T-helper 9 cell (primary cell): ENCODE results near the gene TMEM179.

Source experiments
- DNase-seq: peaks from one replicate; pipeline ENCODE4 v3.0.0-alpha.2; 2020

Gene TMEM179

DNA sequence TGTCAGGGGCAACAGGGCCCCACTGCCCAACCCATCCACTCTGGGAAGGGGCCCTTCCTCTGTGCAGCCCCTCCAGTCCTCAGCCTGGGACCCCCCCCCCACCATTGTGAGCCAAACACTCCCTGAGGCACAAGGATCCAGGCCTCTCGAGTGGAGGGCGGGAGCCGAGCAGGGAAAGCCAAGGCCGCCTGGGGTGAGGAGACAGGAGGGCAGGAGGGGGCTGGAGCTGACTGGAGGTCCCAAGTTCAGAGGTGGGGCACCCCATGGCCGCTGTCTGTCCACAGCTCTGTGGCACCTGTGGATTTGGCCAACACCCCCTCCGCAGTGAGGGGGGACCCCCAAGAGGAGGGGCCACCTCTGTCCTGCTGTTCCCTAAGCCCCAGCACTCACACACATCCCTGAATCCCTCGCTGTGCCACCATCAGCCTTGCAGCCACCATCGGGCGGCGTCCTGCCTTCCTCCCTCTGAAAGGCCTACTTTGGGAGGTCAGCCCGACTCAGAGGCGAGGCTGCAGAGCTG lies 50.4 kb downstream of the TMEM179 start:
- no peak for DNase-seq

- no peak for DNase-seq
These were observed 51.1 kb downstream of the TMEM179 start for GRCh38 chr14:104553166-104554087.

DNA sequence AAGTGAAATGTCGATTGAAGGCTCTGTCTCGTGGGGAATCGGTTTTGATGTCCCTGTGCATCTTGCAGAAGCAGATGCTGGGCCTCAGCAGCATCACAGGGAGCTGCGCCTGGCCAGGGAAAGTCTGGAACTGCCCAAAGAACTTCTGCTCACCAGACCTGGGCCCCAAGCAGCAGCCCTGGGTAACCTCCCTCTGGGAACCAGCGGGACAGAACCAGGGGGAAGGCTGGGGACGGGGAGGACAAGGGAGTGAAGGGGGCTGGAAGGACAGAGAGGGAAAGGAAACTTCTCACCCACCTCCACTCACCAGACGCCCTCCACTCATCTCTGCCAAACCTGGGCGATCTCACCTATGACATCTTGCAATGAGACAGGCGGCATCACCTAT lies 51.8 kb downstream of the TMEM179 start:
- DNase-seq: no peak

DNA sequence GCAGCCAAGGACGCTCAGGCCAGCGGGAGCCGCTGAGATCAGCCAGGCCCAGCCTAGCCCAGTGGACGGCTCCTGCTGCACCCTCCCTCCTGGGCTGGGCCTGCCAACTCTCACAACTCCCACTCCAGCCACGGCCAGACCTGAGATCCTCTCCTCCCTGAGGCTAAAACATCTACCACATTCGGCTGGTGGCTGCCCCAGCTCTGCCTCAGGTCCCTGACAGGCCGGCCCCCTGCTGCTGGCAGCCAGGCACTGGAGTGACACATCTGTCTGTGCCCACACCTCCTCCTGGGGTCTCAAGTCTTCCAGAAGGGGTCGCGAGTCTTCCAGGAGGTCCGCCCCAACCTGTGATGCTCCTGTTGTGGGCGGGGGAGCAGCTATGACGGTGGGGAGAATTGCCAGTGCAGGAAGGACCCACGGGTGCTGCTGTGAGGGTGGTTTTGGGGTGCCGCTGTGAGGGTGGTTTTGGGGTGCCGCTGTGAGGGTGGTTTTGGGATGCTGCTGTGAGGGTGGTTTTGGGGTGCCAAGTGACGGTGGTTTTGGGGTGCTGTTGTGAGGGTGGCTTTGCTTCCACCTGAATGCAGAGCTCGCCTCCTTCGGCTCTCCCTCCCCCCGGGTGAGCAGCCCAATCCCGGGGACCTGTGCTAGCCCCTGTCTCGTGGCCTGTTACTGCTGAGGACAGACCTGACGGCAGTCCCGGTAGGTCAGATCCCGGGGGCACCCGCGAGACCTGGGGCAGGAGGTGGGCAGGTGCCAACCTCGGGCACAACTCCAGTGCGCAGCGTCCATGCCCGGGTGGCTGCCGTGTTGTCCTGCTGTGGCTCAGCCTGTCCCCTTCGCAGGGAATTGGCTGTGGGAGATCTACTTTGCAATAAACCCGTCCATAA lies 52.5 kb downstream of the TMEM179 start:
- DNase-seq: no peak

DNA sequence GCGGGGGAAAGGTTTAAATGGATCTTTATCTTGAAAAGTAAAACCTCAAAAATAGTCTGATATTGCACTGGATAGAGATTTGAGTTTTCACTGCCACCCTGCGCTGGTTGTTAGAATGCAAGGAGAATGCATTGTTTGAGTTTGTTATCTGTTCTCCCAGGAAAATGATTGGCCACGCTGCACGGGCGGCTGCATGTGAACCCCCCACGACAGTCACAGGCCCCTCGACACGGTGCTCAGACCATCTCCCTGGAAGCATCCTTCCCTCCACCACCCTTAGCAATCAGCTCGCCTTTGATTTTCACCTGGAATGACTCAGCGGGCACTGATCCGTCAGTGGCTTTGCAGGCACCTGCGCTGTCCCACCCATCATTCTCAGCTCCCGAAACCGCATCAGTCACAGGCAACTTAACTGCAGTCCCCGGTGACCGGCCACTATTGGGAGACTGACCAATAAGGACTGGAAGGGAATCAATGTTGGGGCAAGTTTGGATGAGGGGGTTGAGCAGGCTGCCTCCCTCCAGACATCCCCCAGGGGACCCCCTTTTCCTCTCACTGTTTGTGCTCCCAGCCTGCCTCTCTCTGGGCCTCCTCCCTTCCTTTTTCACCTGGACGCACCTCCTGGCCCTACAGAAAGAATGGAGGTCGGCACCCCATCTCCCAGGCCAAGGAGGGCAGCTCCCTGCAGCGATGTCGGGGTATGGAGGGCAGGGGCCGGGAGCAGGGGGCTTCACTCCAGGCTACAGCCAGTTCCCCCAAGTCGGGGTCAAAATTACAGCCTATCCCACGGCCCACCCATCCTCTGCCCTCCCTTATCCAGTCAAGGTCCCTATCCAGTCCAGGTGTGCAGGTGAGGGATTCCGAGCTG lies 53.5 kb downstream of the TMEM179 start:
- no peak for DNase-seq

DNA sequence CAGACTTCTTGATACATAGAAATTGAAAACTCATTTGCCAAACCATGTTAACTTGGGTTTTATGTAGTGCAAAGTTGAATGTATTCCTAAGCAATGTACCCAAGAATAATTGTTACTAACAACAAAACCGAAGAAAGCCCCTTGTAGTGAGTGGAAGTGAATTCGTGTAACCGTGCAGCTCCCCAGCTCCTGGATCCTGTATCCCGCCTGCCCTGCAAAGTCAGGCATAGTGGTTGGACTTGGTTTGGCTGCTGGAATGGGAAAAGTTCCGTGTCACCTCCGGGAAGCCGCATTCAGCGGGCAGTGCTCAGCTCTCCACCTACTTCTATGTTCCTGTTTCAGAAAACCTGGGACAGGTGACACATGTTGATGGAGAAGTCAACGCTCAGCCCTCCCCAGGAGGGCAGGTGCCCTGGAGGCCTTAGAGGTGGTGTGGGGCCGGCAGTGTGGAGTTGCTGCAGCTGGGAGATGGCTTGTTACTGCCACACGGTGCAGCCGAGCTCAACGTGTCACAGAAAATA lies 54.2 kb downstream of the TMEM179 start:
- DNase-seq: no peak

- no peak for DNase-seq
These were observed 54.8 kb downstream of the TMEM179 start for GRCh38 chr14:104549536-104550339.

DNA sequence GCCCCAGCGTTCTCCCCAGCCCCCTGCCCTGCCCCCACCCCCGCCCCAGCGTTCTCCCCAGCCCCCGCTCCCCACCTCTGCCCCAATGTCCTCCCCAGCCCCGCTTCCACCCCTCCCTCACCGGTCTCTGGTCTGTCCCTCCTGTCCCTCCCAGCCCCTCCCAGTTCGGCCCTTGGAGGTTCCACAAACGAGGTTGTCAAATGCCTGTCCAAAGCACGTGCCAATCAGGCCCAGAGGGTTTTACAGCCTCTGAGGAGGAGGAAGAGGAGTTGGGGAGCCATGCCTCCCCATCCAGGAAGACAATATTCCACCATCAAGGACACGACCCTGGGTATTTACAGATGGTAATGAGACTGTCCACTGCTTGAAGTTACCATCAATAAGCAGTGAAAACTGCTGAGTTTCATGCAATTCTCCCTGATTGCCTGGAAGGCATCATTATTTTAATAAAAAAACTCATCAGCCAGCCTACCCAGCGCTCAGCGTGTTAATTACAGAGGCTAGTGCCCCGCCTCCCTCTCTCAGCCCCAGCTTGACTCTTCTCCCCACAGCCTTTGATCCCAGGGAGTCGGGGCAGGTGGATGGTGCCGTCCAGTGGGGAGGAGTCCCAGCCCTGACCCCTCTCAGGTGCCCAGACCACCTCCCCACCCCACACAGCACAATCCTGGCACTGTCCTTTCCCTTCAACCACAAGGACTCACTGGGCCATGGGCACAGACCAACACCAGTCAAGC lies 55.6 kb downstream of the TMEM179 start:
- DNase-seq: no peak

GRCh38 chr14:104547998-104548700 lies 56.4 kb downstream of the TMEM179 start:
- no peak for DNase-seq

GRCh38 chr14:104547310-104547997 lies 57.1 kb downstream of the TMEM179 start:
- DNase-seq: no peak

DNA sequence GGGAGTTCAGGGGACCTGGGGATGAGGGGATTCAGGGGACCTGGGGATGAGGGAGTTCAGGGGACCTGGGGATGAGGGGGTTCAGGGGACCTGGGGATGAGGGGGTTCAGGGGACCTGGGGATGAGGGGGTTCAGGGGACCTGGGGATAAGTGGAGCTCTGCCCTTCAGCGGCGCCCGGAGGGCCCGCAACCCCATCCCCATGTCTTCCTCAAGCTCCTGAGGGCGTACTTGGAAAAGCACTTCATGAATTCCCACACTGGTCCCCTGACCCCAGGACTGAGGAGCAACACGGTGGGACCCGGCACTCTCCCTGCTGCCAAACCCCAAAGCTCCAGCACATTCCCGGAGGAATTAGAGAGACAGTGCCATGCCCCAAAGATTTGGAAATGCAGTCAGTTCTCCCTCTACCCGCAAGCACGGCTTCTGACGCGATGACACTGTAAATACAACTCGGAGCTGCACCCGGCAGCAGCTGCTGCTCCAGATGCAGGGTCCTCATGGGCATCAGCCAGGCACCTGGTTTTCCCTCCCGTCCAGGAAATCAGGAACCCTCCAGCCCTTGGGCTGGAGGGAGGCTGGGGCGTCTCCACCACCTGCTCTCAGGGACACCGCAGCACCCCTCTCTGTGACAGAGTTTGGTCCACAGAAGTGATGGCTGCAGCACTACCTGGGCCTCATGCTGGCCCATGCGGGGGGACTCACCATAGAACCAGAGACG lies 57.8 kb downstream of the TMEM179 start:
- no peak for DNase-seq

- DNase-seq: no peak
These were observed 58.5 kb downstream of the TMEM179 start for GRCh38 chr14:104545942-104546501.

- no peak for DNase-seq
These were observed 59.2 kb downstream of the TMEM179 start for GRCh38 chr14:104545151-104545941.

- no peak for DNase-seq
These were observed 60.1 kb downstream of the TMEM179 start for GRCh38 chr14:104544362-104544961.

DNA sequence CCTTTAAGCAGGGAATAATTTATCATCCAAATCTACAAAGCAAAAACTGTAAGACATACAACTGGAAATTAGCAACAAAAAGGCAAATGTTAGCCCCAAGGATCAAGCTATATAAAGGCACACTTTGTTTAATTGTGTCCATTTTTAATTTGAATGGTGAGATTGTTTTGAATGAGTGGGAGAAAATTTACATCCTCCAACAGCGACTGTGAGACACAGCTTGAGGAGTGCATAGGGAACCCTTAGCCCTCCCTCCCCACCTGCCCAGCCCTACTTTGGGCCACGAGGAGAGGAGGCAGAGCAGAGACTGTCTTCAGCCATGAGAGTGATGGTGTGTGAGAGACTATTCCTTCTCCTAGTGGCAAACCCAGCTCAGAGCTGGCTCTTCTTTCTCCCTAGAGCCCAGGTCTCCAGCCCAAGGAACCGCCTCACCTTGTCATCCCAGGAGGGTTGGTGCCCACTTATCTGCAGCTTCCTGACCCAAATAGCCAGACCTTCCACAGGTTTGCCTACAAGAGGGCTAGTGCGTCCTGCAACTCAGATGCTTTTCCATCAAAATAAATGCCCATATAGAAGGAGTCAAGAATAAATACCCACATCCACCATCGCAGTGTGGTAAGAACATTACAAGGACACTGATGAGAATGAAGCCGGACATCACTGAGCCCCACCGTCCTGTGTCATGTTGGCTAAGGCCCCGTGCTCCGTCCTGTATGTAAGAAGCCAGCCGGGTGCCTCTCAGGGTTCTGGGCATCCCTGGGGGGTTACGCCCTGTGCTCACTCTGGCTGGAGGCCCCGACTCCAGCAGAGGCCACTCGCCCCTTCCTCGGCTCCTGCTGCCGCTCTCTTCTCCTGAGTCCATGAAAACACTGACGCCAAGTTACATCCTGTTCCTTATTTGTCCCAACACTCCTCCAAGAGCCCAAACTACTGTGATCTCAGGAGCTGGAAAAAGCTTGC lies 61.4 kb downstream of the TMEM179 start:
- no peak for DNase-seq
